ENCODE measurements around the gene IGSF9.

DNA sequence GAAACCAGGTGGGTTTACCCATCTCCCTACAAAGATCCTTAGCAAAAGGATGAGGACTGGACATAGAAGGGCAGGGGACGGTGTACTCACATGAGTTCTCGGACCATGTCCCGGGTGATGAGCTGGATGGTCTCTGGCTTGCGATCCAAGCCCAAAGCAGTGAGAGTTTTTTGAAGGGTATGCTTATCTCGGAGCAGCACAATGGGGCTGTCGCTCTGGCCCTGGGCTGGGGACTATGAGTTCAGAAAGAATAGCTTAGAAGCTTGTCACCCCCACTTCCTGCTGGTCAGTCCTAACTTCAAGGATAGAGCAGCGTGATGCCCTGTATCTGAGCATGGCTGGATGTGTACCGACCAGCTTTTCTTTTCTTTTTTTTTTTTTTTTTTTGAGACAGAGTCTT is 55.0 kb downstream of the IGSF9 start:
- TF ChIP-seq, protein P1, sequence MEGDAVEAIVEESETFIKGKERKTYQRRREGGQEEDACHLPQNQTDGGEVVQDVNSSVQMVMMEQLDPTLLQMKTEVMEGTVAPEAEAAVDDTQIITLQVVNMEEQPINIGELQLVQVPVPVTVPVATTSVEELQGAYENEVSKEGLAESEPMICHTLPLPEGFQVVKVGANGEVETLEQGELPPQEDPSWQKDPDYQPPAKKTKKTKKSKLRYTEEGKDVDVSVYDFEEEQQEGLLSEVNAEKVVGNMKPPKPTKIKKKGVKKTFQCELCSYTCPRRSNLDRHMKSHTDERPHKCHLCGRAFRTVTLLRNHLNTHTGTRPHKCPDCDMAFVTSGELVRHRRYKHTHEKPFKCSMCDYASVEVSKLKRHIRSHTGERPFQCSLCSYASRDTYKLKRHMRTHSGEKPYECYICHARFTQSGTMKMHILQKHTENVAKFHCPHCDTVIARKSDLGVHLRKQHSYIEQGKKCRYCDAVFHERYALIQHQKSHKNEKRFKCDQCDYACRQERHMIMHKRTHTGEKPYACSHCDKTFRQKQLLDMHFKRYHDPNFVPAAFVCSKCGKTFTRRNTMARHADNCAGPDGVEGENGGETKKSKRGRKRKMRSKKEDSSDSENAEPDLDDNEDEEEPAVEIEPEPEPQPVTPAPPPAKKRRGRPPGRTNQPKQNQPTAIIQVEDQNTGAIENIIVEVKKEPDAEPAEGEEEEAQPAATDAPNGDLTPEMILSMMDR (IDR thresholded peaks at IDR 0.05; ENCODE audit: low read length) = no peak
- TF ChIP-seq EZH2 (IDR thresholded peaks at IDR 0.05; ENCODE audit: borderline replicate concordance, low read length) = no peak
